GM19463 (cell line): ENCODE data around the gene GPD2.

Experiments
- ATAC-seq: cut with Tn5 transposase; IDR thresholded peaks from one replicate; pipeline ENCODE4 v1.9.1; 2021; ENCODE audit warnings: mild to moderate bottlenecking, moderate library complexity; ENCODE audit not compliant: unreplicated experiment

GPD2 gene

DNA sequence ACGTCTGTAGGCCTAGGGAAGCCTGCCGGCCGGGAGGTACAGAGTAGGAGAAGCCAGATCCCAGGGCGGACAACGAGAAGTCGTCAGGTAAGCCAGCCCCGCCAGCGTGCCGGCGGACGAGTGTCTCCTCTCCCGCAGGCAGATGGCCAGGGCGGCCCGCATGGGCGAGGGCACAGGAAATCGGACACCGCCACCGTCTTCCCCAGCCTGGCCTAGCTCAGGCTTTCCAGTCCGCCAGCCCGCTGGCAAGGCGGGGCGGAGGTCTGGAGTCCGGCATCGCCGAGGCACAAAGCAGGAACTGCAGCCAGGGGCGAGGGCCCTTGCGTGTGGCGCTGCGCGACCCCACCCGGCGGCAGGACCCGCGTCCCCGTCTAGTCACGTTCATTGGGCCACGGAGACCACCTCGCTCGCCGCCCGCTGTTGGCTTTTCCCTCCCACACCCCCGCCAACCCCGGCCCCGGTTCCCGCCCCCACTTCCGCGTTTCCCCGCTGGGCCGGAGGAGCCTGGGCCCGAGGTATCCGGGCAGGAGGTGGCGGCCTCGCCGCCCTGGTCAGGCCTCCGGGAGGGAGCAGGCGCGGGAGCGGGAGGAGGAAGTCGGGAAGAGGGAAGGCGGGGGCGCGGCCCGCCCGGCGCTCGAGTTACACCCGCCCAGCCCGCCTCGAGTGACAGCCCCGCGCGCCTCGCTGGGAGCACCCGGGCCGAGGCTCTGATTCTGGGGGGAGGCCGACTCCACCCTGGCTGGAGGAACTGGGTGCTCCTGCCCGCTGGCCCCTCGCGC lies at the start of gene GPD2:
TSS of gene GPD2 (plus strand) at position 662 of the 779 bp plus-strand sequence. CDS start 39,727 bp downstream, outside the sequence.
- ATAC-seq, result peak; percentile 53

DNA sequence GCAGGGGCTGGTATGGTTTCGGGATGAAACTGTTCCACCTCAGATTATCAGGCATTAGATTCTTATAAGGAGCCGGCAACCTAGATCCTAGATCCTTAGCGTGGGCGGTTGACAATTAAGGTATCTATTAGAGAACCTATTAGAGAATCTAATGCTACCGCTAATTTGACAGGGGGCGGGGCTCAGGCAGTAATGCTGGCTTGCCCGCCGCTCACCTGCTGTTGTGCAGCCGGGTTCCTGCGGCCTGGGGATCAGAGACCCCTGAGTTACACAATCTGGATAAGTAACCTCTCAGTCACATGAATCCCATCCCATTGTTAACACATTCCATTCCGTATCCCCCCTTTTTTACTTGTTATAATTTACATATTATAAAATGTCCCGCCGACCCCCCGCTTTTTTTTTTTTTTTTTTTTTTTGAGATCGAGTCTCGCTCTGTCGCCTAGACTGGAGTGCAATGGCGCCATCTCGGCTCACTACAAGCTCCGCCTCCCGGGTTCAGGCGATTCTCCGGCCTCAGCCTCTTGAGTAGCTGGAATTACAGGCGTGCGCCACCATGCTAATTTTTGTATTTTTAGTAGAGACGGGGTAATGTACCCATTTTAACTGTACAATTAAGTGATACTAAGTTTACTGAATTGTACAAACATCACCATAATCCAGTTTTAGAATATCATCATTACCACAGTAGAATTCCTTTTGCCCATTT lies 42.0 kb upstream of the GPD2 start:
- no peak for ATAC-seq

DNA sequence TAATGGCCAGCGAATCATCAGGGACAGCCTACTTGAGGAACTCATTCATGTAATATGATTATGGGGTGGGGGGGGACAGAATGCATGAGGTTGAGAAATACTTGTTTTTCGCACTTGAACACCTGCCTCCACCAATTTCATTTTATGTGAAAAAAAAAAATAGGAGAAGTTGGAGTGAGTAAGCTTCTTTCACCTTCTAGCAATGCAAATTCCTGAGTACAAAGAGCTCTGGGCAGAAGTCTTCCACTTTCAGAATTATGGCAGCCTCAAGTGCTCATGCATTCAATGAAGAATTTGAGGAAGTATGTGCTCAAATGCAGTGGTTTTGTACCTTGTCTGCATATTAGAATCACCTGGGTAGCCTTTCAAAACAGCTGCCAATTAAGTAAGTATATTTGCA lies 40.1 kb upstream of the GPD2 start:
- ATAC-seq, result no peak

GRCh38 chr2:156397229-156397628 lies 39.0 kb upstream of the GPD2 start:
- ATAC-seq, result no peak

GRCh38 chr2:156398176-156398575 lies 38.0 kb upstream of the GPD2 start:
- no peak for ATAC-seq

DNA sequence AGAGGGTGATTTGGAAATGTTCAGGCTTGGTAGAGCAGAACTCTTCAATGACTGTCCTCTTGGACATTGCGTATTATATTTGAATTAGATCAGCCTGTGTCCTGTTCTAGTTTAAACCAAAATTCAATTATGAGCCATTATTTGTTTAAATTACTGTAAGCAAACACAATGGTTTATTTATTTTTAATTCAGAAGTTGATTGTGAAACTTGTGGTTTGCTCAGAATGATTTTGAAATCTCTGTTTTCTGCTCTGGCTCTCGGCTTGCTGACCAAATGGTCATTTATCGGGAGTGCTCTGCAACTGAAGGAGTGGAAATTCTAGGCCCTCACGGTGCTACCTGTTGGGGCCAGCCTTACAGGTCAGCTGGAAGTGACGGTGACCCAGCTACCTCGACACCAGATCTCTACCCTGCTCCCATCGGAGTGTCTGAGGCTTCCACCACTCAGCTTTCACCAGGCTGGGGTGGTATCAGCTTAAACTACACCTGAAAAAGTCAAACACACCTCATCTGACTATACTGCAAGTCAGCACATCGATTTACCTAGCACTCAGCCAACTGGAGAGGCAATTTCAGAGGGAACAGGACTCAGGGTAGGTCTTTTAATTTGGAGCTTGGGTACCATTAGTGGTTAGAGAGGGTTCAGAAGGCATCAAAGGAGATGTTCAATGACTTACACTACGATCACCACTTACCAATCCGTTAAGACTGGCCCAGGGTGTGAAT lies 36.8 kb upstream of the GPD2 start:
- no peak for ATAC-seq

GRCh38 chr2:156399950-156400705 lies 36.1 kb upstream of the GPD2 start:
- ATAC-seq, result peak; percentile 39

- peak; percentile 61 for ATAC-seq
Observed at GRCh38 chr2:156400706-156401678, 35.2 kb upstream of the GPD2 start.

- ATAC-seq, result no peak
Observed at GRCh38 chr2:156401861-156402260, 34.3 kb upstream of the GPD2 start.

- ATAC-seq, result no peak
Observed at GRCh38 chr2:156405586-156405985, 30.6 kb upstream of the GPD2 start.

GRCh38 chr2:156411835-156412234 lies 24.3 kb upstream of the GPD2 start:
- ATAC-seq, result no peak

DNA sequence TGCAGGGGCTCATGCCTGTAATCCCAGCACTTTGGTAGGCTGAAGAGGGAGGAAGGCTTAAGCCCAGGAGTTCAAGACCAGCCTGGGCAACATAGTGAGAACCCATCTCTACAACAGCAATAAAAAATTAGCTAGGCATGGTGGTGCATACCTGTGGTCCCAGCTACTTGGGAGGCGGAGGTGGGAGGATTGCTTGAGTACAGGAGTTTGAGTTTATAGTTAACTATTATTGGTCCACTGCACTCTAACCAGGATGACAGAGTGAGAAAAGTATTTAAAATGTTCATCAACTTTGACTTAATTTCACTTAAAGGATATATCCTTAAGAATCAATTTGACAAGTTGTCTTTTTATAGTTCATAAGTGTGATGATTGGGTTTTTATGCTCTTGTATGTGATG lies 14.3 kb upstream of the GPD2 start:
- no peak for ATAC-seq

- ATAC-seq, result no peak
Observed at GRCh38 chr2:156423674-156424282, 12.4 kb upstream of the GPD2 start.

GRCh38 chr2:156427074-156427473 lies 9.1 kb upstream of the GPD2 start:
- ATAC-seq, result no peak

GRCh38 chr2:156429211-156429610 lies 7.0 kb upstream of the GPD2 start:
- ATAC-seq, result no peak

DNA sequence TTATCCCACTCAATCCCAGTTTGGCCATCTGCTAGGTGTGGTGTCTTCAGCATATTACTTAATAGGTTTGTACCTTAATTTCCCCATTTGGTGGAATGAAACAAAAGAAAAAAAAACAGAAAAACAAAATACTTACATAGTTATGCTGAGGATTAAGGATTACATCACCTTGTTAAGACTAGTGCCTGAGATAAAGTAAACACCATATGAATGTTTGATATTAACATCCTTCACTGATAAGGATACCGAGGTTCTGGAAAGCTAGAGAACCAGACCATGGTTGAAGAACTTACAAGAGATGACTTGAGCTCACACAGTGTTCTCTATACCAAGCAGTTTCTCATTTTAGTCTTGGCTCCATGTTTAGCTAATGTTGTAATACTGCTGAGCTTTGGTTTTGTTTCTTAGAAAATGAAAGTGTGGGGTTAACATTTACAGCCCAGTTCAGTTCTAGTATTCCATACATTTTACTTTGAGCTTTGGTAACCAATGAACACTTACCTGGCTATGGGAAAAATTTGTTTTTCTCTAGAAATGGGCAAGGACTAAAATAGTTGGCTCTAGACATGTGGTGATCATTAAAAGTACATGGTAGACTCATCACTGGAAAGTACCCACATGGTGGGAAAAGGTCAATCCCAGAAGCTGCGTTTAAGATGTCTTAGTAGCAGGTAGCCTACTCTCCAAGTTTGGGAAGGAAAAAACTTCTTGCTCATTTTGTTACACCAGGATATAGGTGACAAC lies 5.8 kb upstream of the GPD2 start:
- ATAC-seq, result peak; percentile 20

GRCh38 chr2:156430980-156431358 lies 5.2 kb upstream of the GPD2 start:
- ATAC-seq, result peak; percentile 53

DNA sequence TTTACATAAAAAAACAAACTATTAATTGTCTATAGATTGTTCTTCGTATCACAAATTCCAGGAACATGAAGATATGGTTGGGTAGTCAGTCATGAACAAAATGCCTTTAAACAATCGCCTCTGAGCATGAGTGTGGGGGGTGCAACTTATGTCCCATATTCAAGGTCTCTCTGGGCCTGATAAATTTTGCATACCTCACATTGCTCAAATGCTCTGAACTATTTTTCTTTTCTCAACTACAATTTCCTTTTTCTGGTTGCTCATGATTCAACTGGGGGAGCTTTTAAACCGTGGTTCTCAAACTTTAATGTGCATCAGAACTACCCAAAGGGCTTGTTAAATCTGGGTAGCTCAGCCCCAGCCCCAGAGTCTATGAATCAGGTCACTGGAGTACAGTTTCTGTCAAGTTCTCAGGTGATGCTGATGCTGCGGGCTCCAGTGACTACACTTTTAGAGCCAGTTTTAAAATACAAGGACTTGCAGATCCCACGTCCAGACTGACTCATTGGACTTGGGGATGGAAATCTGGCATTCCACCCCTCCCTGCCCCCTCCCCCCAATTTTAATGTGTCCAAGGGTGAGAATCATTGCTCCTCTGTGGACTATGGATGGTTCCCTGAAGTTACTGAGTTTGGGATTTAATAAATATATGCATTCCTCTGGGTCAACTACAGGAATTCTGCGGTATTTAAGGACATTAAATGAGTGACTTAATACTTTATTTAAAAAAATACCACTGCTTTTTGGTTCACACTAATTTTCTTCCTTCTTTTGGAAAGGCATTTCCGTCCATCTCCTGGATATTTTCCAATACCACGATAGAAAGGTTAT lies 1.5 kb upstream of the GPD2 start:
- no peak for ATAC-seq
